Activated naive CD8-positive, alpha-beta T cell treated with anti-CD3 and anti-CD28 coated beads, Interleukin-2, amount 50 U/mL, for 24 hours (primary cell): ENCODE data around the gene RMP24.
A peak's percentile ranks its signal among the peaks of the same experiment; 100 is the strongest.
"Not testable (repeated sequence)": the region's sequence is repeated elsewhere in the genome, so short reads cannot be mapped to it uniquely, and the experiment has no call there.

Experiments used
- ATAC-seq: fragments of 150-1000 bp; cut with Tn5 transposase; one replicate; pipeline ENCODE4 v1.10.0; 2021
- DNase-seq: peaks from one replicate; pipeline ENCODE4 v3.0.0; 2021
- H3K27ac Mint-ChIP-seq: one replicate; pipeline ENCODE4 v1.8.0; 2021; ENCODE audit warnings: mild to moderate bottlenecking, mixed read lengths
- H3K27me3 Mint-ChIP-seq: one replicate; pipeline ENCODE4 v1.8.0; 2021; ENCODE audit warnings: mixed read lengths
- H3K36me3 Mint-ChIP-seq: one replicate; pipeline ENCODE4 v1.8.0; 2021; ENCODE audit warnings: low read depth, mixed read lengths
- H3K4me1 Mint-ChIP-seq: one replicate; pipeline ENCODE4 v1.8.0; 2021; ENCODE audit warnings: mixed read lengths
- H3K4me3 Mint-ChIP-seq: one replicate; pipeline ENCODE4 v1.8.0; 2021; ENCODE audit warnings: mild to moderate bottlenecking, moderate library complexity, mixed read lengths
- H3K9me3 Mint-ChIP-seq: one replicate; pipeline ENCODE4 v1.8.0; 2021; ENCODE audit warnings: mixed read lengths

RMP24 gene

DNA sequence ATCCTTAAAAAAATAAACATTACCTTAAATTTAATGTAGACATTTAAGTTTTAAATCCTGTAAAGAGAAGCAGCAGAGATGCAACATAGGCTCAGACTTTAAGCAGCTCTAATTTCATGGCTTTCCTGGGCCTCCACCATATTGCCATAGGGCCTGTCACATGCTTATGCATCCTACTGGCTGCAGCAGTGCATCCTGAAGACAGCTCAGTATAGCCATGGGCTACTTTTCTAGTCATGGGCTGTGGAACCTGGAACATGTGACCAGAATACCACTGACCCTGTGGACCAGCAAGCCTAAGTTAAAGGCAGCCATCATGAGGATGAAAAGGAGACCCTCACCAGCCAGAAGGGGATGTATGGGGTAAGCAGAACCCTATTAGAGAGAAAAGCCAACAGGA, 10.7 kb downstream of the RMP24 start:
- H3K27me3 Mint-ChIP-seq: no peaks in the 10 kb centered on the region
- DNase-seq (no peak), ATAC-seq (no peak)
- no peaks in the 10 kb centered on the region for H3K4me1 Mint-ChIP-seq
- H3K9me3 Mint-ChIP-seq: no peaks in the 10 kb centered on the region
- H3K27ac Mint-ChIP-seq: no peak overlapping the region
- H3K36me3 Mint-ChIP-seq: peaks cover 44% of the 10 kb centered on the region
- no peak overlapping the region for H3K4me3 Mint-ChIP-seq

GRCh38 chr18:35983818-35984217, 11.3 kb downstream of the RMP24 start:
- H3K9me3 Mint-ChIP-seq: no peaks in the 10 kb centered on the region
- no peaks in the 10 kb centered on the region for H3K4me1 Mint-ChIP-seq
- H3K27me3 Mint-ChIP-seq: no peaks in the 10 kb centered on the region
- no peak for DNase-seq
- no peak for ATAC-seq
- peaks cover 37% of the 10 kb centered on the region for H3K36me3 Mint-ChIP-seq
- no peak overlapping the region for H3K4me3 Mint-ChIP-seq
- no peak overlapping the region for H3K27ac Mint-ChIP-seq

DNA sequence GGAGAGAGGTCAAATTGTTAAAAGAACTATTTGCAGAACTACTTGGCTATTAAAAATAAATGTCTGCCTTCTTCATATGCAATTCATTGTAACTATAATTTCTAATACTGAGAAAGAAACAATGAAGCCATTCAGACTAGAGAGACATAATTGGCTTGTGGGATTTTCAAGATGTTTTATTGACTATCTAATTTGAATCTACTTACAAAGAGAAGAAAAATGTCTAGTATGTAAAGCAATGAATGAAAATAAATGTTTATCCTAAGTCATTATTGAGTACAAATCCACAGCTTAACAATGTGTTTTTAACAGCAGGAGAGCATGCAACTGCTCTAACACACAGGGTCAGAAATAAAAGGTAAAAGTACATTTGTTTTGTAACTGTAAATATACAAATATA, 19.2 kb downstream of the RMP24 start:
- H3K4me3 Mint-ChIP-seq: no peak overlapping the region
- DNase-seq: no peak
- H3K27me3 Mint-ChIP-seq: no peaks in the 10 kb centered on the region
- no peaks in the 10 kb centered on the region for H3K4me1 Mint-ChIP-seq
- ATAC-seq: no peak
- H3K36me3 Mint-ChIP-seq: peaks cover 6% of the 10 kb centered on the region
- no peak overlapping the region for H3K27ac Mint-ChIP-seq
- no peaks in the 10 kb centered on the region for H3K9me3 Mint-ChIP-seq

- H3K27me3 Mint-ChIP-seq: no peaks in the 10 kb centered on the region
- H3K36me3 Mint-ChIP-seq: peaks cover 2% of the 10 kb centered on the region
These were observed 20.5 kb downstream of the RMP24 start for GRCh38 chr18:35993013-35993412.

GRCh38 chr18:35998967-35999366, 26.5 kb downstream of the RMP24 start:
- Mint-ChIP-seq H3K27ac (no peak overlapping the region), H3K4me1 (peaks cover 5% of the 10 kb centered on the region), H3K4me3 (no peak overlapping the region), H3K36me3 (no peaks in the 10 kb centered on the region), H3K9me3 (no peaks in the 10 kb centered on the region), H3K27me3 (no peaks in the 10 kb centered on the region)
- ATAC-seq (no peak), DNase-seq (no peak)

More at GRCh38 chr18:35993013-35993412, 20.5 kb downstream of the RMP24 start:
- H3K4me1 Mint-ChIP-seq: no peaks in the 10 kb centered on the region
- no peaks in the 10 kb centered on the region for H3K9me3 Mint-ChIP-seq
- ATAC-seq (no peak), DNase-seq (no peak)
- H3K27ac Mint-ChIP-seq: no peak overlapping the region
- H3K4me3 Mint-ChIP-seq: no peak overlapping the region

- ATAC-seq: no peak
- H3K4me1 Mint-ChIP-seq: peaks cover 5% of the 10 kb centered on the region
These were observed 27.4 kb downstream of the RMP24 start for GRCh38 chr18:35999925-36000324.

DNA sequence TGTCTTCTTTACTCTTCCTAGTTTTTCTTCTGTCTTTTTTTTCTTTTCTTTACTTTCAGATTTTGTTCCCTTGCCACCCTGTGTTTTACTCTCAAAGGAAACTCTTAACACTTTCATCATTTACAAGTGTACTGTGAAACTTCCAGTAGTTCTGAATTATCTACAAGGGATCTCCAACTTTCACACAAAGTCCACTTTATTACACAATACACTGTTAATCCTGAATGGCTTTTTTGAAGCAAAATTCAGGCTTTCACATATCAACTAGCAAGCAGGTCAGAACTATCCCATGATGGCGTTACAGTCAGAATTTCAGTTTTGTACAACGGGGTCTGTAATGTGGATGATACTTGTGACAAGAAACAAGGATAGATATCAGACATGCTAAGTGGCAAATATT, 34.5 kb downstream of the RMP24 start:
- Mint-ChIP-seq H3K27me3 (no peaks in the 10 kb centered on the region), H3K9me3 (no peaks in the 10 kb centered on the region), H3K27ac (no peak overlapping the region), H3K4me3 (no peak overlapping the region), H3K4me1 (no peaks in the 10 kb centered on the region), H3K36me3 (no peaks in the 10 kb centered on the region)
- ATAC-seq (no peak), DNase-seq (no peak)

More at GRCh38 chr18:35999925-36000324, 27.4 kb downstream of the RMP24 start:
- no peak overlapping the region for H3K27ac Mint-ChIP-seq
- no peak overlapping the region for H3K4me3 Mint-ChIP-seq
- no peaks in the 10 kb centered on the region for H3K27me3 Mint-ChIP-seq
- H3K36me3 Mint-ChIP-seq: no peaks in the 10 kb centered on the region
- no peak for DNase-seq
- no peaks in the 10 kb centered on the region for H3K9me3 Mint-ChIP-seq

DNA sequence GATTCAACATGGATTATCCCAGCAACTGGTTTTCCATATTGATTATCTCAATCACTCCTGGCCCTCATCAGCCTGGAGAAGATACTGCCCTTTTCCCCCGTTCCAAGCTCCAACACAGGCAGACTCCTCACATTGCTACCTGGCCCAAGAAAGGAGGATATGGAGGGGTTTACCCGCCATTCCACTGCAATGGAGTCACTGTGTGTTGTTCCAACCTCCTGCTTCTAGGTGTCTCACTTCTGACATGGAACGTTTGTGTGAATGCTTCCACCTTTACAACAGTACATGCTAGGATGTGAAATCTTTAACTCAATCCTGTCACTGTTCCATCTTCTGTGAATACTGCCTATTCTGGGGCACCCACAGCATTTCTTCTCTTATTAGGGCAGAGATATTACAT, 36.7 kb downstream of the RMP24 start:
- ATAC-seq (no peak), DNase-seq (no peak)
- H3K4me3 Mint-ChIP-seq: no peak overlapping the region
- H3K4me1 Mint-ChIP-seq: no peaks in the 10 kb centered on the region
- no peaks in the 10 kb centered on the region for H3K9me3 Mint-ChIP-seq
- H3K27me3 Mint-ChIP-seq: no peaks in the 10 kb centered on the region
- H3K36me3 Mint-ChIP-seq: no peaks in the 10 kb centered on the region
- no peak overlapping the region for H3K27ac Mint-ChIP-seq

GRCh38 chr18:36012891-36013290, 40.4 kb downstream of the RMP24 start:
- ATAC-seq: no peak
- Mint-ChIP-seq H3K27me3 (no peaks in the 10 kb centered on the region), H3K9me3 (no peaks in the 10 kb centered on the region)

DNA sequence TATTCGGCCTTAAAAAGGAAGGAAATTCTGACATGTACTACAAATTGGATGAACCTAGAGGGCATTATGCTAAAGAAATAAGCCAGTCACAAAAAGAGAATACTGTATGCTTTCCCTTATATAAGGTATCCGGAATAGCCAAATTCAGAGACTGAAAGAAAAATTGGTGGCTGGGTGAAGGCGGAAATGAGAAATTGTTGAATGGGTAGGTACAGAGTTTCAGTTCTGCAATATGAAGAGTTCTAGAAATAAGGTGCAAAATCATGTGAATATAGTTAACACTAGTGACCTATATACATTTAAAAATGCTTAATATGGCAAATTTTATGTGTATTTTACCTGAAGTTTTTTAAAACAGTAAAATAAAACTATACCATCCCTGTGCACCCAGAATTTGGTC, 43.1 kb downstream of the RMP24 start:
- Mint-ChIP-seq H3K36me3 (no peaks in the 10 kb centered on the region), H3K4me1 (peaks cover 6% of the 10 kb centered on the region), H3K27ac (no peak overlapping the region), H3K9me3 (no peaks in the 10 kb centered on the region), H3K27me3 (no peaks in the 10 kb centered on the region), H3K4me3 (no peak overlapping the region)
- ATAC-seq (no peak), DNase-seq (no peak)

More at GRCh38 chr18:36012891-36013290, 40.4 kb downstream of the RMP24 start:
- no peak for DNase-seq
- Mint-ChIP-seq H3K27ac (peak overlapping the region; percentile 67), H3K4me3 (no peak overlapping the region), H3K36me3 (no peaks in the 10 kb centered on the region), H3K4me1 (peaks cover 6% of the 10 kb centered on the region)

DNA sequence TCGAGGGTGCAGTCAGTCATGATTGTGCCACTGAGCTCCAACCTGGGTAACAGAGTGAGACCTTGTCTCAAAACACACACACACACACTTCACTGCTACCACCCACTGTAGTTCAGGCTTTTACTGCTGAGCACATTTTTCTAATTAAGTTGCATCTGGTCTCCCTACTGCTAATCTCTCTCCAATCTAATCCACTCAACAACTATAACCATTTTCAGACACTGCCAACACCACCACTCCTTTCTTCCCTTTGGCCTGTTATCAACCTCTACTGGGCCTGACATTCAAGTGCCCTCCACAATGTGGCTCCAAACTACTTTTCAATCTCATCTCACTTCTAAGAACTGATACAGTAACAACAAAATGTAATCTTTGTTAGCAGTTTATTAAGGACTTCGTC, 44.8 kb downstream of the RMP24 start:
- DNase-seq (no peak), ATAC-seq (no peak)
- no peak overlapping the region for H3K27ac Mint-ChIP-seq
- no peak overlapping the region for H3K4me3 Mint-ChIP-seq
- peaks cover 6% of the 10 kb centered on the region for H3K4me1 Mint-ChIP-seq
- H3K9me3 Mint-ChIP-seq: no peaks in the 10 kb centered on the region
- no peaks in the 10 kb centered on the region for H3K27me3 Mint-ChIP-seq
- no peaks in the 10 kb centered on the region for H3K36me3 Mint-ChIP-seq

DNA sequence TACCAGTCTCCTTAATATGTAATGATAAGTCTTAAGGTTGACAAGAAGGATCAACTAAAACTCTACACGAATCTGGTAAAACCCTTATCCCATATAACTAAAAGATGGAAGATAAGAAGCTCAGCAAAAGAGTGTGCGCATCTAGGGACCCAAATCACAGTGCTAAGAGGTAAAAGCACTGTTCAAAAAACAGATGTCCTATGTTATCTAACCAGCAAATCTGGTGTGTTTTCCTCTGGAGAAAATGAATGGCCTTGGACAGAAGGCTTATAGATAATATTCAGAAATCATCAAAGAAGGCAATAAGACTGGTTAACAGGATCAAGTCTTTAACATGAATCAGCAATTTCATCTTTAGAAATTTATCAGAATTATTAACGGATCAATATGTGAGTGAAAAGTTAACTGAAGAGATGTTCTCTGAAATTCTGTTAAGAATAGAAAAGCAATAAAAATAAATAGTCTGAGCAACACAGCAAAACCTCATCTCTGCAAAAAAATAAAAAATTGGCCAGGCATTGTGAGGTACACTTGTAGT, 47.8 kb downstream of the RMP24 start:
- no peak overlapping the region for H3K27ac Mint-ChIP-seq

DNA sequence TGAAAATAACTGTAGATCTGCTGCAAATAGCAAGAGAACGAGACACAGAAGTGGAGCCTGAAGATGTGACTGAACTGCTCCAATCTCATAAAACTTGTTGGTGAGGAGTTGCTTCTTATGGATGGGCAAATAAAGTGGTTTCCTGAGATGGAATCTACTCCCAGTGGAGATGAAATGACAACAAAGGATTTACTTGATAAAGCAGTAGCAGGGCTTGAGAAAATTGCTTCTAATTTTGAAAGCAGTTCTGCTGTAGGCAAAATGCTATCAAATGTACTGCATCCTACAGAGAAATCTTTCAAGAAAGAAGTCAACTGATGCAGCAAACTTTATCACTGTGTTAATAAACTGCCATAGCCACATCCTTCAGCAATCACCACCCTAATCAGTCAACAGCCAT, 50.9 kb downstream of the RMP24 start:
- Mint-ChIP-seq H3K27me3 (no peaks in the 10 kb centered on the region), H3K4me1 (no peaks in the 10 kb centered on the region), H3K36me3 (peaks cover 10% of the 10 kb centered on the region), H3K4me3 (no peak overlapping the region), H3K9me3 (no peaks in the 10 kb centered on the region), H3K27ac (no peak overlapping the region)
- ATAC-seq (no peak), DNase-seq (no peak)

More for the DNA sequence above, 47.8 kb downstream of the RMP24 start:
- Mint-ChIP-seq H3K4me1 (peaks cover 6% of the 10 kb centered on the region), H3K36me3 (peaks cover 5% of the 10 kb centered on the region), H3K9me3 (no peaks in the 10 kb centered on the region), H3K27me3 (no peaks in the 10 kb centered on the region), H3K4me3 (no peak overlapping the region)
- DNase-seq (no peak), ATAC-seq (no peak)

DNA sequence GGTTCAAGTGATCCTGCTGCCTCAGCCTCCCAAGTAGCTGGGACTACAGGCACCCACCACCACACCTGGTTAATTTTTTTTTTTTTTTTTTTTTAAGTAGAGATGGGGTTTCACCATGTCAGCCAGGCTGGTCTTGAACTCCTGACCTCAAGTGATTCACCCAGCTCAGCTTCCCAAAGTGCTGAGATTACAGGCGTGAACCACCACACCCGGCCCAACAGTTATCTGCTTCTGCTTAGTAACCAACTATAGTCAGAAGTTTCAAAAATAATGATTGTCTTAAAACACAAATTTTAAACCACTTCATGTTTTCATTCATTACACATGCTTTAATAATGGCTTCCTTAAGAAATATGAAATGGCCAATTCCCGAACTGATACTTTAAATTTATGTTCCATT, 51.8 kb downstream of the RMP24 start:
- not testable (repeated sequence) for H3K4me1 Mint-ChIP-seq, H3K27ac Mint-ChIP-seq, H3K9me3 Mint-ChIP-seq, ATAC-seq, H3K27me3 Mint-ChIP-seq, H3K4me3 Mint-ChIP-seq, DNase-seq
- peaks cover 12% of the 10 kb centered on the region for H3K36me3 Mint-ChIP-seq

DNA sequence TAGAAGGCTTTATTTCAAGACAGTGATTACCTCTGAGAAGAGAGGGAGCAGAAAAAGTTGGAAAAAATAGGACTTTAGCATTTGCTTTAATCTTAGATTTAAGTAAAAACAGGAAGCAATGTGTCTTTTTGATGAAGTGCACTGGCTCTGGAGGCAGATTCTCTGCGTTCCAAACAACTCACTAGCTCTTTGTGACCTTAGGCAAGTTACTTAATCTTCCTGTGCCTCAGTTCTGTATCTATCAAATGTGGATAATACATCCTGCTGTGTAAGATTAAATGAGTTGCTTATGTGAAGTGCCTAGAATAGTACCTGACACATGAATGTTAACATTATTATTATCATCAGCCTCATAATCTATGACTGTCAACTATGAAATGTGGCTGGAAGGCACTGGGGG, 52.5 kb downstream of the RMP24 start:
- no peak for DNase-seq
- ATAC-seq: no peak
- Mint-ChIP-seq H3K27me3 (no peaks in the 10 kb centered on the region), H3K36me3 (peaks cover 14% of the 10 kb centered on the region), H3K9me3 (no peaks in the 10 kb centered on the region), H3K4me3 (no peak overlapping the region), H3K27ac (no peak overlapping the region), H3K4me1 (no peaks in the 10 kb centered on the region)

GRCh38 chr18:36028859-36029258, 56.4 kb downstream of the RMP24 start:
- Mint-ChIP-seq H3K27me3 (no peaks in the 10 kb centered on the region), H3K27ac (no peak overlapping the region), H3K4me3 (no peak overlapping the region), H3K9me3 (no peaks in the 10 kb centered on the region), H3K36me3 (peaks cover 18% of the 10 kb centered on the region), H3K4me1 (peaks cover 5% of the 10 kb centered on the region)
- ATAC-seq: no peak
- DNase-seq: no peak
